A549 (cell line): ENCODE measurements around the gene THEM4. TPM values are rescaled to one million over a fixed set of nuclear protein-coding genes. Genes with fewer than 3 reads are reported as not detected.

Experiments
- ATAC-seq, 2 experiments: fragments of 200-7000 bp in 1 of 2; fragments of >200 bp in 1 of 2; cut with Nextera tagmentation in 1 of 2; cut with Tn5 transposase in 1 of 2; 3 replicates each; pipeline versions ENCODE4 v1.8.0 to v1.9.1; 2018 to 2020; ENCODE audit warnings: mild to moderate bottlenecking in 1 of 2, moderate library complexity in 1 of 2
- CTCF ChIA-PET: fragments of 300-600 bp; sonication (Branson Sonifier 250); formaldehyde crosslinking; extraction: SDS; loops from one replicate; lab custom pipeline; 2021; ENCODE audit warnings: antibody characterized with exemption, inconsistent platforms; lab: Yijun Ruan, JAX
- POLR2A ChIA-PET: fragments of 350-600 bp; formaldehyde crosslinking; extraction: SDS; loops from one replicate; lab custom pipeline; 2021; ENCODE audit warnings: antibody characterized with exemption, inconsistent platforms; lab: Yijun Ruan, JAX
- DNase-seq, 2 experiments: peaks; one replicate each; pipeline versions ENCODE4 v3.0.0 to v3.0.0-alpha.2; 2011 to 2016; ENCODE audit warnings: low read depth in 1 of 2, low spot score in 1 of 2
- FAIRE-seq: peaks from 2 replicates; lab custom pipeline; 2011; peaks lifted over from hg19 to GRCh38; lab: Jason Lieb, UNC
- H3K27ac ChIP-seq, 2 experiments: fragments of >200 bp; sonication (Bioruptor Twin); formaldehyde crosslinking; 3 replicates each; pipeline ENCODE4 v1.5.1; 2016 to 2017
- H3K4me1 ChIP-seq: fragments of >200 bp; sonication (Bioruptor Twin); formaldehyde crosslinking; 3 replicates; pipeline ENCODE4 v1.6.1; 2016
- H3K4me2 ChIP-seq: fragments of >200 bp; sonication (Bioruptor Twin); formaldehyde crosslinking; 3 replicates; pipeline ENCODE4 v1.6.1; 2016
- H3K4me3 ChIP-seq: fragments of >200 bp; sonication (Bioruptor Twin); formaldehyde crosslinking; 3 replicates; pipeline ENCODE4 v1.5.1; 2016
- H3K9me3 ChIP-seq: fragments of >200 bp; sonication (Bioruptor Twin); formaldehyde crosslinking; 3 replicates; pipeline ENCODE4 v1.6.1; 2016
- CBX2 ChIP-seq: fragments of 200-600 bp; sonication (generic); IDR thresholded peaks from 2 replicates; pipeline ENCODE4 v1.6.1; 2016; ENCODE audit warnings: low read depth, mild to moderate bottlenecking, borderline replicate concordance
- EP300 ChIP-seq, 2 experiments: fragments of >200 bp; sonication (Bioruptor Twin); formaldehyde crosslinking; IDR thresholded peaks; 2 replicates in 1 of 2; 3 replicates in 1 of 2; pipeline ENCODE4 v1.6.1; 2016 to 2017
- JUN ChIP-seq, 2 experiments: fragments of >200 bp; sonication (Bioruptor Twin); formaldehyde crosslinking; IDR thresholded peaks; 2 replicates in 1 of 2; 3 replicates in 1 of 2; pipeline ENCODE4 v1.6.1; 2016 to 2017
- MYC ChIP-seq: IDR thresholded peaks from 2 replicates; pipeline ENCODE4 v1.6.1; 2012; ENCODE audit warnings: mild to moderate bottlenecking, inconsistent platforms, low read length, improper control_type of control experiment, borderline replicate concordance
- NFE2L2 ChIP-seq: fragments of 150-350 bp; conservative IDR thresholded peaks from 2 replicates; pipeline ENCODE4 v1.6.1; 2014; ENCODE audit warnings: low read length
- POLR2A ChIP-seq: IDR thresholded peaks from 2 replicates; pipeline ENCODE4 v1.6.1; 2012; ENCODE audit warnings: mild to moderate bottlenecking, low read length
- RAD21 ChIP-seq, 2 experiments: fragments of >200 bp in 1 of 2; sonication (Bioruptor Twin) in 1 of 2; formaldehyde crosslinking in 1 of 2; IDR thresholded peaks in 1 of 2; conservative IDR thresholded peaks in 1 of 2; 2 replicates in 1 of 2; 3 replicates in 1 of 2; pipeline ENCODE4 v1.6.1; 2012 to 2018; ENCODE audit warnings: inconsistent platforms in 1 of 2
- SREBF2 ChIP-seq: fragments of 450-650 bp; IDR thresholded peaks from 2 replicates; pipeline ENCODE4 v1.6.1; 2014; ENCODE audit warnings: mild to moderate bottlenecking, moderate library complexity
- ZFP36 ChIP-seq: fragments of 450-650 bp; IDR thresholded peaks from 2 replicates; pipeline ENCODE4 v1.6.1; 2014; ENCODE audit warnings: borderline replicate concordance; ENCODE audit not compliant: partially characterized antibody
- WGBS: methylation state at CpG from one replicate; pipeline ENCODE4 v1.1.6; 2017; ENCODE audit errors: missing lambda C conversion rate; 5-methylcytosine and 5-hydroxymethylcytosine counted together
- polyA plus RNA-seq, 4 experiments: library from polyadenylated mRNA; depleted of rRNA in 3 of 4; stranded (reverse); fragments of >200 nt; fragmentation: RNase III in 1 of 4; extraction: RNeasy Plus Mini Kit Qiagen cat#74134 plus additional on column Dnase treatment in 1 of 4; gene quantifications; 2 replicates in 3 of 4; 3 replicates in 1 of 4; pipeline ENCODE4 v1.2.3, GENCODE V29; 2011 to 2017
- TF ChIP-seq, protein P1 (sequence below): fragments of >200 bp; sonication (Bioruptor Twin); formaldehyde crosslinking; IDR thresholded peaks from 3 replicates; pipeline ENCODE4 v1.5.1; 2016
- TF ChIP-seq, protein P2 (sequence below): fragments of >200 bp; sonication (Bioruptor Twin); formaldehyde crosslinking; IDR thresholded peaks from 2 replicates; pipeline ENCODE4 v1.6.1; 2016
- TF ChIP-seq, protein P3 (sequence below): fragments of 200-600 bp; sonication (generic); IDR thresholded peaks from 2 replicates; pipeline ENCODE4 v1.6.1; 2016; ENCODE audit warnings: antibody characterized with exemption, mild to moderate bottlenecking, moderate library complexity
- TF ChIP-seq, protein P4 (sequence below): fragments of >200 bp; sonication (Bioruptor Twin); formaldehyde crosslinking; IDR thresholded peaks from 3 replicates; pipeline ENCODE4 v1.6.1; 2016
- TF ChIP-seq, protein P5 (sequence below): IDR thresholded peaks from 2 replicates; pipeline ENCODE4 v1.6.1; 2012

Gene THEM4
- polyA plus RNA-seq, 2 of the 4 experiments (the other 2 are of a cell fraction), result 16.6 to 32.3 TPM

DNA sequence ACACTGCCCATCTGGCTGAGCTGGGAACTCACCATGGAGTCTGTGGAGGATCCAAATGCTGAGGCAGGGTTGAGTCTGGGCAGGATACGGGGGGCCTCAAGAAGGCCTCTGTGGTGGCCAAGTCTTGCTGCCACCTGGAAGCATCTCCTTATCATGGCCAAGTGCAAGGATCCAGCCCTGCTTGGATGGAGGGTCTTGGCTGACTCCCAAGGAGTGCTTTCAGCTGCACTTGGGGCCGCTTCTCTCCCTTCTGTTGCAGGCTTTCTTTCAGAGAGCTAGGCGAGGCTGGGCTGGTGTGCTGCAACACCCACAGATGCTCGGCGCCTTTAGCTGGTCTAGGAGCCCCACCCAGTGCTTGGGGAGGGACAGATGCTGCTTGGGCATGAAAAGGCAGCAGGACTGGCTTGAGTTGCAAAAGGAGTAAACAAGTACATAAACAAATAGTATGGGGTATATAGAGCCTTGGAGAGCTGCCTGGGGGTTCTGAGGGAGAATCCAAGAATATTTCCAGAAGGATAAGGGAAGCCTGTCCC lies 55.8 kb downstream of the THEM4 start, which contains the start of gene THEM5:
THEM5 (minus strand) TSS at position 302 of the 533 bp plus-strand sequence; CDS start at position 155, 147 bp downstream.
- ATAC-seq, result peak in 1 of 2 experiments; percentile 19; a peak in 2 of 6 replicates
- TF ChIP-seq POLR2A (no peak), NFE2L2 (no peak), EP300 (IDR thresholded peaks at IDR 0.05) (no peak), RAD21 (conservative IDR thresholded peaks at IDR 0.05 in 1 of 2, IDR thresholded peaks at IDR 0.05 in 1 of 2) (0 out of 5 replicates have a peak, but pooled peaks of 1 of the 2 experiments have one; percentile 9), JUN (IDR thresholded peaks at IDR 0.05) (no peak), MYC (no peak)
- TF ChIP-seq, protein P1, sequence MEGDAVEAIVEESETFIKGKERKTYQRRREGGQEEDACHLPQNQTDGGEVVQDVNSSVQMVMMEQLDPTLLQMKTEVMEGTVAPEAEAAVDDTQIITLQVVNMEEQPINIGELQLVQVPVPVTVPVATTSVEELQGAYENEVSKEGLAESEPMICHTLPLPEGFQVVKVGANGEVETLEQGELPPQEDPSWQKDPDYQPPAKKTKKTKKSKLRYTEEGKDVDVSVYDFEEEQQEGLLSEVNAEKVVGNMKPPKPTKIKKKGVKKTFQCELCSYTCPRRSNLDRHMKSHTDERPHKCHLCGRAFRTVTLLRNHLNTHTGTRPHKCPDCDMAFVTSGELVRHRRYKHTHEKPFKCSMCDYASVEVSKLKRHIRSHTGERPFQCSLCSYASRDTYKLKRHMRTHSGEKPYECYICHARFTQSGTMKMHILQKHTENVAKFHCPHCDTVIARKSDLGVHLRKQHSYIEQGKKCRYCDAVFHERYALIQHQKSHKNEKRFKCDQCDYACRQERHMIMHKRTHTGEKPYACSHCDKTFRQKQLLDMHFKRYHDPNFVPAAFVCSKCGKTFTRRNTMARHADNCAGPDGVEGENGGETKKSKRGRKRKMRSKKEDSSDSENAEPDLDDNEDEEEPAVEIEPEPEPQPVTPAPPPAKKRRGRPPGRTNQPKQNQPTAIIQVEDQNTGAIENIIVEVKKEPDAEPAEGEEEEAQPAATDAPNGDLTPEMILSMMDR, result no peak
- TF ChIP-seq, protein P2, sequence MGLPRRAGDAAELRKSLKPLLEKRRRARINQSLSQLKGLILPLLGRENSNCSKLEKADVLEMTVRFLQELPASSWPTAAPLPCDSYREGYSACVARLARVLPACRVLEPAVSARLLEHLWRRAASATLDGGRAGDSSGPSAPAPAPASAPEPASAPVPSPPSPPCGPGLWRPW, result no peak
- TF ChIP-seq, protein P3, sequence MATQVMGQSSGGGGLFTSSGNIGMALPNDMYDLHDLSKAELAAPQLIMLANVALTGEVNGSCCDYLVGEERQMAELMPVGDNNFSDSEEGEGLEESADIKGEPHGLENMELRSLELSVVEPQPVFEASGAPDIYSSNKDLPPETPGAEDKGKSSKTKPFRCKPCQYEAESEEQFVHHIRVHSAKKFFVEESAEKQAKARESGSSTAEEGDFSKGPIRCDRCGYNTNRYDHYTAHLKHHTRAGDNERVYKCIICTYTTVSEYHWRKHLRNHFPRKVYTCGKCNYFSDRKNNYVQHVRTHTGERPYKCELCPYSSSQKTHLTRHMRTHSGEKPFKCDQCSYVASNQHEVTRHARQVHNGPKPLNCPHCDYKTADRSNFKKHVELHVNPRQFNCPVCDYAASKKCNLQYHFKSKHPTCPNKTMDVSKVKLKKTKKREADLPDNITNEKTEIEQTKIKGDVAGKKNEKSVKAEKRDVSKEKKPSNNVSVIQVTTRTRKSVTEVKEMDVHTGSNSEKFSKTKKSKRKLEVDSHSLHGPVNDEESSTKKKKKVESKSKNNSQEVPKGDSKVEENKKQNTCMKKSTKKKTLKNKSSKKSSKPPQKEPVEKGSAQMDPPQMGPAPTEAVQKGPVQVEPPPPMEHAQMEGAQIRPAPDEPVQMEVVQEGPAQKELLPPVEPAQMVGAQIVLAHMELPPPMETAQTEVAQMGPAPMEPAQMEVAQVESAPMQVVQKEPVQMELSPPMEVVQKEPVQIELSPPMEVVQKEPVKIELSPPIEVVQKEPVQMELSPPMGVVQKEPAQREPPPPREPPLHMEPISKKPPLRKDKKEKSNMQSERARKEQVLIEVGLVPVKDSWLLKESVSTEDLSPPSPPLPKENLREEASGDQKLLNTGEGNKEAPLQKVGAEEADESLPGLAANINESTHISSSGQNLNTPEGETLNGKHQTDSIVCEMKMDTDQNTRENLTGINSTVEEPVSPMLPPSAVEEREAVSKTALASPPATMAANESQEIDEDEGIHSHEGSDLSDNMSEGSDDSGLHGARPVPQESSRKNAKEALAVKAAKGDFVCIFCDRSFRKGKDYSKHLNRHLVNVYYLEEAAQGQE, result no peak
- TF ChIP-seq, all 56 proteins: peak for 1
- Histone ChIP-seq H3K9me3 (no peaks in the 10 kb centered on the region), H3K4me1 (no peaks in the 10 kb centered on the region), H3K4me2 (no peak within 1 kb of the TSS), H3K27ac (no peak within 1 kb of the TSS), H3K4me3 (no peak within 1 kb of the TSS)
- FAIRE-seq, result no peak
- 51% methylated on average over 4 of the region's 5 CpGs for WGBS
- DNase-seq, result no peak
- POLR2A ChIA-PET, result no interaction called here
- CTCF ChIA-PET, result interaction anchor here (1.0 to 1.9 kb wide), 3 partner anchors 17 to 22 kb away, joined by 3 to 5 read pairs (median 4); no protein-coding TSS in a partner anchor

DNA sequence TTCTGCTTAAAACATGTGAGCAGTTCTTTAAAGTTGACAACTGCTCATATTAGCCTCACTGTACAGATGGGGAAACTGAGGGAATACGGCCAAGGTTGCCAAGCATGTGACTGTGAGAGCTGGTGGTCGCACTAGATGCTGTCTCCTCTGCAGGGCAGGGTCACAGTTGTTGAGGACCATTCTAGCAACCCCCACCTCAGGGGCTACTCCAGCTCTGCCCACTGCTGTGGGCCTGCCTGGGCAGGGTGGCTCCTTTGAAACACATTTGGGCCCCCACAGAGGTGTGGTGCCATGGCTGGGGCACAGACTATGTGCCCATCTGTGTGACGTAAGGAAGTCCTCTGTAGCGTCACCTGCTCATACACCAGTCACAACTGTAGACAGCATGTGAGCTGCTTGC lies 56.6 kb downstream of the THEM4 start:
- CTCF ChIA-PET, result interaction anchor here (1.0 to 1.9 kb wide), 4 partner anchors 16 to 259 kb away, joined by 3 to 5 read pairs (median 4); no protein-coding TSS in a partner anchor
- WGBS, result 60% methylated on average over 4 of the region's 4 CpGs
- Histone ChIP-seq H3K27ac (no peak overlapping the region), H3K4me2 (no peak overlapping the region), H3K4me3 (no peak overlapping the region), H3K4me1 (no peaks in the 10 kb centered on the region), H3K9me3 (no peaks in the 10 kb centered on the region)
- DNase-seq, result no peak
- ATAC-seq, result no peak
- POLR2A ChIA-PET, result no interaction called here
- no peak for FAIRE-seq
- TF ChIP-seq CBX2 (no peak), SREBF2 (no peak), ZFP36 (no peak)
- TF ChIP-seq, protein P4, sequence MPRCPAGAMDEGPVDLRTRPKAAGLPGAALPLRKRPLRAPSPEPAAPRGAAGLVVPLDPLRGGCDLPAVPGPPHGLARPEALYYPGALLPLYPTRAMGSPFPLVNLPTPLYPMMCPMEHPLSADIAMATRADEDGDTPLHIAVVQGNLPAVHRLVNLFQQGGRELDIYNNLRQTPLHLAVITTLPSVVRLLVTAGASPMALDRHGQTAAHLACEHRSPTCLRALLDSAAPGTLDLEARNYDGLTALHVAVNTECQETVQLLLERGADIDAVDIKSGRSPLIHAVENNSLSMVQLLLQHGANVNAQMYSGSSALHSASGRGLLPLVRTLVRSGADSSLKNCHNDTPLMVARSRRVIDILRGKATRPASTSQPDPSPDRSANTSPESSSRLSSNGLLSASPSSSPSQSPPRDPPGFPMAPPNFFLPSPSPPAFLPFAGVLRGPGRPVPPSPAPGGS, result no peak
- TF ChIP-seq, protein P5, sequence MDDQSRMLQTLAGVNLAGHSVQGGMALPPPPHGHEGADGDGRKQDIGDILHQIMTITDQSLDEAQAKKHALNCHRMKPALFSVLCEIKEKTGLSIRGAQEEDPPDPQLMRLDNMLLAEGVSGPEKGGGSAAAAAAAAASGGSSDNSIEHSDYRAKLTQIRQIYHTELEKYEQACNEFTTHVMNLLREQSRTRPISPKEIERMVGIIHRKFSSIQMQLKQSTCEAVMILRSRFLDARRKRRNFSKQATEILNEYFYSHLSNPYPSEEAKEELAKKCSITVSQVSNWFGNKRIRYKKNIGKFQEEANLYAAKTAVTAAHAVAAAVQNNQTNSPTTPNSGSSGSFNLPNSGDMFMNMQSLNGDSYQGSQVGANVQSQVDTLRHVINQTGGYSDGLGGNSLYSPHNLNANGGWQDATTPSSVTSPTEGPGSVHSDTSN, result no peak
